Activated T-helper 1 cell treated with anti-CD3 and anti-CD28 coated beads, Interleukin-2, amount 50 U/mL, for 16 hours (primary cell): ENCODE data around the gene BAIAP2L2.
"Not testable (repeated sequence)": the region's sequence is repeated elsewhere in the genome, so short reads cannot be mapped to it uniquely, and the experiment has no call there.

Experiments
- DNase-seq, 2 donors: peaks; one replicate each; pipeline ENCODE4 v3.0.0-alpha.2; 2020; ENCODE audit warnings: low read depth in 1 of 2, low spot score in 1 of 2

Gene BAIAP2L2

DNA sequence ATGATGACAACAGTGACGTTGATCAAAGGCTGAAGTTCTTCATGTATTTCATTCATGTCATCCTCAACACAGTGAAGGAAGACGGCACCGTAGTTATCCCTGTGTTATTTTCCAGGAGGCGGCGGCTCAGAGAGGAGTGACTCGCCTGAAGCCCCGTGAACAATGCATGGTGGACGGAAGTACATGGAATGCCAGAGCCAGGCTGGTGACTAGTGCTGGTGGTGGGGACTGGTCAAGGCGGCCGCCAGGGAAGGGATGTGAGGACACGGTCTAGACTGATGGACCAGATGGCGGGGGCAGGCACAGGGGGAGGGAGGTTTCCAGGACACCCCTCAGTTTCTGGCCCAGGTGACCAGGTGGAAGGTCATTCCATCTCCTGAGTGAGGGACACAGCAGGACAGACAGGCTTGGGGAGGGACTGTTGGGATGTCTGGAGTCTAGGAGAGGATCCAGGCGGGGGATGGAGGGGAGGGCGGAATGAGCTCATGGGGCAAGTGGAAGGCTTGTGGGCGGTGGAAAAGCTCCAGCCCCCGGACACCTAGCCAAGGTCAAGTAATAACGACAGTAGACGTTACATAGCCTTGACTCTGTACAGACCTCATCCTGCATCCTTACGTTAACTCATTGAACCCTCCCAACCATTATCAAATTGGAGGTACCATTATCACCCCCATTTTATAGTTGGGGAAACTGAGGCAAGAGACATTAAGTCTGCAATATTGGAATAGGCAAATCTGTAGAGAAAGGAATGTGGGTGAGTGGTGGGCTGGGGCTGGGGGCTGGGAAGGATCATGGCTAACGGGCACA, 69.3 kb downstream of the BAIAP2L2 start:
- no peak for DNase-seq

DNA sequence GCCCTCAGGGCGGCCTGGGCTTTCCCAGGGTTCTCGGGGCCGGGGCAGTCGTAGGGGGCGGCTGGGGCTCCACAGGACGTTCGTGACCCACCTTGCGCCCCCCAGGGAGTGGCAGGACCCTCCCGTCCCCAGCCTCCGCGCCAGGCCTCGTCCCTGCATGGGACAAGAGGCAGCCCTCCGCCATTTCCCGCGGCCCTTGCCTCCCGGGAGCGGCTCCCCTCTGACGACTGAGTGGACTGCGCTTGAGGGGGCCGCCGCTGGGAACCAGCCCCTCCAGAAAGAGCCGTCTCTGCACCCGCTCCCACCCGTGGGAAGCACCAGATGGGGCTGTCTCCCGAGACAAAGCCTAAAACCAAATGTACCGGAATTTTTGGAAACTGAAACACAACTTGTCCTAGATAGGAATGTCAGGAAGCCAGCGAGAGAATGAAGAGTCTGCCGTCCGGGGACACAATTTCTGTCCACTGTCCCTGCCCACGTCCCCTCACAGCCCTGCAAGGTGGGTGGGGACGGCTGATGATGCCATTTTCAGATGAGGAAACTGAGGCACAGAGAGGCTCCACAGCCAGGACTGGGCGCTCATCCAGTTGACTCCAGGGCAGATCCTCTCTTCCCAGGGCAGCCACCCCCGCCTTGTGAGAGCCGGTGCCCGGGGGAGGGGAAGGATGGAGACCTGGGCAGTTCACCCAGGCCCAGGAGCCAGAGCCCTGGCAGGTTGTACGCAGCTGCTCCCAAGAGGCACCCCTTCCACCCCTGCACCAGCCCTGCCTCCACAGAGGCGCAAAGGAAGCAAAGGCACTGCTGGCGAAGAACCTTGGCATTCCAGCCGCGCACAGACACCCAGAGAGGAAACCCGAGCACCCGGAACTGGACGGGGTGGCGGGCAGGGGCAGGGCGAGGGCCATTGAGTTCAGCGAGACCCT, 71.3 kb downstream of the BAIAP2L2 start:
- DNase-seq: no peak

DNA sequence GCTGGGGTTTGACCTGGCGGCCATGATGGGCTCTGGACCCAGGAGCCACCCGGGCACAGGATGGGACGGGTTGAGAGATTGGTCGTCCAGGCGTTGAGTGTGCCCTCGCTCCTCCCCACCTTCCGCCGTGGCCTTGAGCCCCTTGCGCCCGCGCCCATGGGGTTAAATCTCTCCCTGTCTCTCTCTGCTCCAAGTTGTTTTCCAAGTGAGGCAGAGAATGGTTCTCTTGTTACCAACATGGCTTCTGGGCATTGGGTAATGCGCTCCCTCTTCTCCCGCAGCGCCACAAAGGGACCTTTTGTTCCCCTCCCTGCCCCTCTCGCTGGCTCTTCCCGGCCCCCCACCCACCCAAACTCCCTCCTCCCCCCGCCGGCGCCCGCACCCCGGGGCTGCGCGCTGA, 72.1 kb downstream of the BAIAP2L2 start:
- no peak for DNase-seq

DNA sequence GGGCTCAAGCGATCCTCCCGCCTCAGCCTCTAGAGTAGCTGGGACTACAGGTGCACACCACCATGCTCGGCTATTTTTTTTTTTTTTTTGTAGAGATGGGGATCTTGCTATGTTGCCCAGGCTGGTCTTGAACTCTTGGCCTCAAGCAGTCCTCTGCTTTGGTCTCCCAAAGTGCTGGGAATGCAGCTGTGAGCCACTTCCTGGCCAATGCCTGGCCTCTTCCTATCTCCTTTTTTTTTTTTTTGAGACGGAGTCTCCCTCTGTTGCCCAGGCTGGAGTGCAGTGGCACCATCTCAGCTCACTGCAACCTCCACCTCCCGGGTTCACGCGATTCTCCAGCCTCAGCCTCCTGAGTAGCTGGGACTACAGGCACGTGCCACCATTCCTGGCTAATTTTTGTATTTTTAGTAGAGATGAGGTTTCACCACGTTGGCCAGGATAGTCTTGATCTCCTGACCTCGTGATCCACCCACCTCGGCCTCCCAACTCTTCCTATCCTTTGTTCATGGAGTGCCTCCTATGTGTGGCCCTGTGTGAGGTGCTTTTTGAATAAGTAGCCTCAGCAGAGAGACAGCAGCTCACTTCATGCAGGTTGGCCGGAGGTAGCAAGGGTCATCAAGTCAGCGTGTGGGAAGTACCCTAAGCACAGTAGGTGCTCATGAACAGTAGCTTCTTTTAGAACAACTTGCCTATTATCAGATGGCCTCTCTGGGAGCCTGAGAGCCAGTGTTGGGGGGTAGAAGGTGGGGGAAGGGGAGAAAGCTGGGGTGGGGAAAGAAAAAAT, 72.9 kb downstream of the BAIAP2L2 start:
- DNase-seq: not testable (repeated sequence)

DNA sequence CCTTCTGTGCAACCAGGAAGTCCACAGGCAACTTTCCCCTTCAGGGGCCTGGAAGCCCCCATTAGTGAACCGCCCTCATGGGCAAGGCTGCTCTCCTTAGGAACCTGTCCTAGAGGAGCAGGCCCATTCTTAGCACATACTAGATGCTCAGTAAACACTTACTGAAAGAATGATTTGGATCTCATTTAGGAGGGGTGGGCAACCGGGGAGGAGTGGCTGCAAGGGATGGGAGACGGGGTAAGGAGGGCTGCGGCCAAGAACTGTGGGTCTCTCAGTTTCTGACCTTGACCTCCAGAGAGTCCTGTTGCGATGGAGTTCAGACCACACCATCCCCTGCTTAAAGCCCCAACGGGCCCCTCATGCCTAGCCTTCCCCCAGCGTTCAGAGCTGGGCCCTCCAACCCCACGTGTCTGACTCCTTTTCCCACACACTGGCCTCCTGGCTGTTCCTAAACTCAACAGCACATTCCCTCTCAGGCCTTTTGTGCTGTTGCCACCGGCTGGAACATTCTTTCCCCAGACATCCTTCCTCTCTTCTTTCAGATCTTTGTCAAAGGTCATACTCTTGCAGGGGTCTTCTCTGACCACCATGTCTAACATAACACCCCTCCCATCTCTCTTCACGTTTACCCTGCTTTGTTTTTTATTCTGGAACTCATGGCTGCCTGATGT, 74.0 kb downstream of the BAIAP2L2 start:
- DNase-seq: no peak

DNA sequence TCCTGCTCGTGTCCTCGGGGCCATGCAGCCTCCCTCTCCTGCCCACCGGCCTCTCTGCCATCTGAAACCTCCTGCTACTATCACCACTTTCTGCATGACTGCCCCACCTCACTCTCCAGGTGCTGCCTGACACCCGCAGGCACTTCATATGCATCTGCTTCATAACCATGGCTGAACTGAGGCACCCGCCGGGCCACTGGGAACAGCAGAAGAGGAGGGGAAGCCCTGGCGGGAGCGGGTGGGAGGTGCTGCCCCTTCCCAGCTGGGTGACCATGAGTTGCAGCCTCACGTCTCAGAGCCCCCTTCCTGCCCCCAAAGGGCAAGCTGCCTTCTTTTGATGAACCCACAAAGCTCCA, 75.0 kb downstream of the BAIAP2L2 start:
- no peak for DNase-seq
